Esophagus muscularis mucosa (tissue), 3 donors: ENCODE data around the gene FXYD4.

Experiments
- POLR2AphosphoS5 ChIP-seq, 2 donors: sonication (generic); formaldehyde crosslinking; IDR thresholded peaks; one replicate each; pipeline ENCODE4 v1.6.1; 2017; ENCODE audit warnings: antibody characterized with exemption in 2 of 2
- TF ChIP-seq, protein P1 (sequence below), 3 experiments: fragments of 200-600 bp in 2 of 3; fragments of 450-650 bp in 1 of 3; sonication (generic) in 2 of 3; IDR thresholded peaks; one replicate each; pipeline ENCODE4 v1.5.1; 2017 to 2019; ENCODE audit warnings: antibody characterized with exemption in 3 of 3, mild to moderate bottlenecking in 2 of 3, moderate library complexity in 1 of 3

GRCh38 chr10:43402176-43402575, 30.7 kb downstream of the FXYD4 start:
- TF ChIP-seq, protein P1, sequence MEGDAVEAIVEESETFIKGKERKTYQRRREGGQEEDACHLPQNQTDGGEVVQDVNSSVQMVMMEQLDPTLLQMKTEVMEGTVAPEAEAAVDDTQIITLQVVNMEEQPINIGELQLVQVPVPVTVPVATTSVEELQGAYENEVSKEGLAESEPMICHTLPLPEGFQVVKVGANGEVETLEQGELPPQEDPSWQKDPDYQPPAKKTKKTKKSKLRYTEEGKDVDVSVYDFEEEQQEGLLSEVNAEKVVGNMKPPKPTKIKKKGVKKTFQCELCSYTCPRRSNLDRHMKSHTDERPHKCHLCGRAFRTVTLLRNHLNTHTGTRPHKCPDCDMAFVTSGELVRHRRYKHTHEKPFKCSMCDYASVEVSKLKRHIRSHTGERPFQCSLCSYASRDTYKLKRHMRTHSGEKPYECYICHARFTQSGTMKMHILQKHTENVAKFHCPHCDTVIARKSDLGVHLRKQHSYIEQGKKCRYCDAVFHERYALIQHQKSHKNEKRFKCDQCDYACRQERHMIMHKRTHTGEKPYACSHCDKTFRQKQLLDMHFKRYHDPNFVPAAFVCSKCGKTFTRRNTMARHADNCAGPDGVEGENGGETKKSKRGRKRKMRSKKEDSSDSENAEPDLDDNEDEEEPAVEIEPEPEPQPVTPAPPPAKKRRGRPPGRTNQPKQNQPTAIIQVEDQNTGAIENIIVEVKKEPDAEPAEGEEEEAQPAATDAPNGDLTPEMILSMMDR (IDR thresholded peaks at IDR 0.05), result no peak
- no peak for TF ChIP-seq POLR2AphosphoS5 (IDR thresholded peaks at IDR 0.05)
